Heart left ventricle (tissue), 16 donors: ENCODE results near the gene CMTM3. TPM values are rescaled to one million over a fixed set of nuclear protein-coding genes. Genes with fewer than 3 reads are reported as not detected.
"Not testable (repeated sequence)": the region's sequence is repeated elsewhere in the genome, so short reads cannot be mapped to it uniquely, and the experiment has no call there.

Experiments
- ATAC-seq, 4 donors: fragments of 200-7000 bp; cut with Tn5 transposase; one replicate each; pipeline ENCODE4 v1.9.1; 2020 to 2022; ENCODE audit warnings: moderate library complexity in 4 of 4, mild to moderate bottlenecking in 3 of 4, moderate number of reproducible peaks in 1 of 4
- DNase-seq, 5 donors: peaks; one replicate each; pipeline ENCODE4 v3.0.0-alpha.2; 2020
- H3K27ac ChIP-seq, 12 donors: fragments of 200-600 bp; sonication (generic) in 4 of 12; one replicate each; pipeline versions ENCODE4 v1.5.0 to v1.8.0; 2016 to 2022; ENCODE audit warnings: mild to moderate bottlenecking in 2 of 12
- H3K27me3 ChIP-seq, 9 donors: fragments of 200-600 bp; sonication (generic) in 2 of 9; one replicate each; pipeline versions ENCODE4 v1.5.1 to v1.8.0; 2016 to 2022; ENCODE audit warnings: mild to moderate bottlenecking in 3 of 9
- H3K36me3 ChIP-seq, 9 donors: fragments of 200-600 bp; sonication (generic) in 2 of 9; one replicate each; pipeline versions ENCODE4 v1.5.0 to v1.8.0; 2018 to 2022; ENCODE audit warnings: mild to moderate bottlenecking in 2 of 9
- H3K4me1 ChIP-seq, 12 donors: fragments of 200-600 bp; sonication (generic) in 4 of 12; one replicate each; pipeline versions ENCODE4 v1.5.0 to v1.8.0; 2016 to 2022; ENCODE audit warnings: mild to moderate bottlenecking in 3 of 12
- H3K4me3 ChIP-seq, 12 donors: fragments of 200-600 bp; sonication (generic) in 4 of 12; one replicate each; pipeline versions ENCODE4 v1.5.0 to v1.8.0; 2017 to 2022; ENCODE audit warnings: mild to moderate bottlenecking in 9 of 12, moderate library complexity in 4 of 12
- H3K9me3 ChIP-seq, 12 donors: fragments of 200-600 bp; sonication (generic) in 4 of 12; one replicate each; pipeline versions ENCODE4 v1.5.0 to v1.8.0; 2016 to 2022; ENCODE audit warnings: mild to moderate bottlenecking in 1 of 12
- CTCF ChIP-seq, 12 donors: fragments of 200-600 bp; sonication (generic) in 4 of 12; IDR thresholded peaks; one replicate each; pipeline versions ENCODE4 v1.5.0 to v1.8.0; 2018 to 2022; ENCODE audit warnings: antibody characterized with exemption in 12 of 12, mild to moderate bottlenecking in 5 of 12
- POLR2A ChIP-seq, 2 donors: fragments of 450-650 bp; IDR thresholded peaks; one replicate each; pipeline ENCODE4 v1.6.1; 2017; ENCODE audit warnings: antibody characterized with exemption in 2 of 2, mild to moderate bottlenecking in 2 of 2, moderate library complexity in 2 of 2
- WGBS, 4 donors: extraction: QIAGEN DNeasy Blood & Tissue Kit in 2 of 4; methylation state at CpG; one replicate each; pipeline versions ENCODE4 v1.1.5 to v1.1.7; 2013 to 2018; 5-methylcytosine and 5-hydroxymethylcytosine counted together
- intact Hi-C, 10 donors: fragments of 100-400 bp; cut with DNase I; formaldehyde crosslinking; loops; one replicate each; pipeline versions ENCODE4 v1.11.1 to v1.14.2; 2022
- polyA plus RNA-seq, 2 donors: library from polyadenylated mRNA; stranded (reverse); fragments of 200-250 nt; gene quantifications; one replicate each; pipeline ENCODE4 v1.2.3, GENCODE V29; 2013
- total RNA-seq, 9 donors: library from RNA; depleted of rRNA in 2 of 9; stranded (reverse); fragments of >200 nt in 2 of 9; fragmentation: NEBNext Ultra II Directional in 3 of 9; extraction: Animal tissue kit (Norgen Biotek cat#: 25700) in 3 of 9; gene quantifications; one replicate each; pipeline versions ENCODE4 v1.1.0 to v1.2.4, GENCODE V29; 2016 to 2023
- donor health status: ischemic (EF 13 %, LVEDD 7.1; RV severe dilation, severe dysfunction).
- donor health status: healthy with polysubstance abuse.
- donor health status: DM: no; HTN: yes; CAD: no.
- donor health status: DM: no; HTN: no; CAD: no.
- donor health status: ischemic (EF 25% LVEDD 6.9; RV normal size, moderate dysfunction).
- donor health status: ischemic (EF 25% LVEDD 5.7; RV mildly dilated, moderate dysfunction).
- donor health status: healthy.
- donor health status: DM: yes; HTN: yes; CAD: no.
- donor health status: ischemic (EF 35%, LVEDD 5.7; RV mildly dilated, moderate dysfunction).
- donor health status: nonischemic (EF 11% LVEDD 7.7; RV severe dilation, severe dysfunction).
- donor health status: DM: yes; HTN: yes; CAD: no.
- donor health status: PGD.
- donor health status: ischemic (EF 29% LVEDD 5.4; RV normal size, mild dysfunction).
- donor health status: nonischemic (EF 23%, LVEDD 6.1; RV moderate dilation, normal function).

CMTM3 gene
- total and polyA plus RNA-seq, 11 donors = 5.8 to 30.9 (median 9.6) TPM

- H3K27ac ChIP-seq = no peak overlapping the region
- no peaks in the 10 kb centered on the region for H3K27me3 ChIP-seq
- no peaks in the 10 kb centered on the region for H3K36me3 ChIP-seq
- no peak for DNase-seq
- peaks cover 0 to 4% (median 0%) of the 10 kb centered on the region in 12 donors for H3K9me3 ChIP-seq
- intact Hi-C loops = no loop called here
- 94 to 99% (median 97%) methylated on average over 3 of the region's 3 CpGs for WGBS, 4 donors
- TF ChIP-seq POLR2A (IDR thresholded peaks at IDR 0.05) = no peak
- no peak for TF ChIP-seq CTCF (IDR thresholded peaks at IDR 0.05)
- ATAC-seq = no peak
- no peak overlapping the region for H3K4me3 ChIP-seq
- peaks cover 0 to 21% (median 0%) of the 10 kb centered on the region in 12 donors for H3K4me1 ChIP-seq
Observed at GRCh38 chr16:66592814-66593213, 11.7 kb upstream of the CMTM3 start.

- Histone ChIP-seq H3K4me3 (no peak overlapping the region), H3K4me1 (peaks cover 0 to 10% (median 0%) of the 10 kb centered on the region in 12 donors), H3K27me3 (no peaks in the 10 kb centered on the region), H3K9me3 (peaks cover 0 to 4% (median 0%) of the 10 kb centered on the region in 12 donors), H3K36me3 (no peaks in the 10 kb centered on the region), H3K27ac (no peak overlapping the region)
- TF ChIP-seq POLR2A (IDR thresholded peaks at IDR 0.05) (no peak), CTCF (IDR thresholded peaks at IDR 0.05) (no peak)
- no peak for DNase-seq
- 59 to 68% (median 66%) methylated on average over 7 of the region's 7 CpGs for whole genome bisulfite sequencing, 4 donors
- ATAC-seq = peak in 1 of 4 donors; percentile 50
- intact Hi-C loops = loop anchor here in 1 of 10 donors (5.0 kb wide), 1 partner anchor 32 kb away; no protein-coding TSS in a partner anchor
Observed at GRCh38 chr16:66594739-66595138, 9.8 kb upstream of the CMTM3 start.

GRCh38 chr16:66596559-66596958 is 7.9 kb upstream of the CMTM3 start:
- DNase-seq, H3K4me1 ChIP-seq, H3K27ac ChIP-seq, ATAC-seq, H3K4me3 ChIP-seq, H3K36me3 ChIP-seq, H3K9me3 ChIP-seq, H3K27me3 ChIP-seq: not testable (repeated sequence)
- intact Hi-C loops = loop anchor here in 1 of 10 donors (5.0 kb wide), 1 partner anchor 34 kb away; no protein-coding TSS in a partner anchor
- WGBS, 4 donors = 94 to 100% (median 99%) methylated on average over 4 of the region's 4 CpGs

GRCh38 chr16:66596986-66597848 is 7.3 kb upstream of the CMTM3 start:
- intact Hi-C loops = loop anchor here in 1 of 10 donors (5.0 kb wide), 1 partner anchor 35 kb away; no protein-coding TSS in a partner anchor
- H3K36me3 ChIP-seq = no peaks in the 10 kb centered on the region
- no peak for ATAC-seq
- H3K4me1 ChIP-seq = no peaks in the 10 kb centered on the region
- no peaks in the 10 kb centered on the region for H3K27me3 ChIP-seq
- H3K4me3 ChIP-seq = no peak overlapping the region
- no peak for DNase-seq
- no peak overlapping the region for H3K27ac ChIP-seq
- WGBS, 4 donors = 83 to 89% (median 86%) methylated on average over 5 of the region's 5 CpGs
- TF ChIP-seq CTCF (IDR thresholded peaks at IDR 0.05) (no peak), POLR2A (IDR thresholded peaks at IDR 0.05) (no peak)
- H3K9me3 ChIP-seq = peaks cover 0 to 4% (median 0%) of the 10 kb centered on the region in 12 donors
